Natural killer cell (primary cell): ENCODE measurements around the gene ZNF527. TPM values are rescaled to one million over a fixed set of nuclear protein-coding genes. Genes with fewer than 3 reads are reported as not detected.

Experiments used
- ATAC-seq, 3 donors: fragments of 150-1000 bp in 2 of 3; fragments of 200-7000 bp in 1 of 3; cut with Tn5 transposase; 1 replicate in 1 of 3; 2 replicates in 2 of 3; pipeline ENCODE4 v1.10.0; 2021; ENCODE audit warnings: mild to moderate bottlenecking in 2 of 3, moderate library complexity in 2 of 3
- DNase-seq, 2 donors: peaks; one replicate each; pipeline versions ENCODE4 v3.0.0 to v3.0.0-alpha.2; 2013 to 2021; ENCODE audit warnings: mixed read lengths in 1 of 2
- H3K27ac ChIP-seq: one replicate; pipeline ENCODE4 v1.5.1; 2013; ENCODE audit warnings: mild to moderate bottlenecking, low read length
- H3K27me3 ChIP-seq: one replicate; pipeline ENCODE4 v1.6.1; 2013; ENCODE audit warnings: low read length; ENCODE audit not compliant: control insufficient read depth, insufficient read depth
- H3K36me3 ChIP-seq: one replicate; pipeline ENCODE4 v1.6.1; 2013; ENCODE audit warnings: low read length; ENCODE audit not compliant: control insufficient read depth, insufficient read depth
- H3K4me1 ChIP-seq: one replicate; pipeline ENCODE4 v1.6.1; 2013; ENCODE audit warnings: low read length; ENCODE audit not compliant: control insufficient read depth, insufficient read depth
- H3K4me3 ChIP-seq: one replicate; pipeline ENCODE4 v1.5.1; 2013; ENCODE audit warnings: low read length
- H3K9me3 ChIP-seq: one replicate; pipeline ENCODE4 v1.6.1; 2013; ENCODE audit warnings: low read length; ENCODE audit not compliant: control insufficient read depth, insufficient read depth
- H3K27ac Mint-ChIP-seq, 2 donors: one replicate each; pipeline ENCODE4 v1.8.0; 2022; ENCODE audit warnings: mild to moderate bottlenecking in 2 of 2, mixed read lengths in 2 of 2, moderate library complexity in 1 of 2
- H3K27me3 Mint-ChIP-seq, 2 donors: one replicate each; pipeline ENCODE4 v1.8.0; 2022; ENCODE audit warnings: low read depth in 2 of 2, mixed read lengths in 2 of 2
- H3K36me3 Mint-ChIP-seq: one replicate; pipeline ENCODE4 v1.8.0; 2022; ENCODE audit warnings: mixed read lengths
- H3K4me1 Mint-ChIP-seq, 2 donors: one replicate each; pipeline ENCODE4 v1.8.0; 2022; ENCODE audit warnings: mixed read lengths in 2 of 2
- H3K4me3 Mint-ChIP-seq: one replicate; pipeline ENCODE4 v1.8.0; 2022; ENCODE audit warnings: mild to moderate bottlenecking, moderate library complexity, mixed read lengths
- H3K9me3 Mint-ChIP-seq, 2 donors: one replicate each; pipeline ENCODE4 v1.8.0; 2022; ENCODE audit warnings: mixed read lengths in 2 of 2
- WGBS: methylation state at CpG from one replicate; pipeline ENCODE4 v1.1.7; 2013; ENCODE audit warnings: missing lambda C conversion rate; ENCODE audit not compliant: insufficient coverage; 5-methylcytosine and 5-hydroxymethylcytosine counted together
- intact Hi-C: fragments of 100-400 bp; cut with micrococcal nuclease; formaldehyde crosslinking; loops from one replicate; pipeline ENCODE4 v1.14.2; 2022
- total RNA-seq, 4 donors: library from RNA; stranded (reverse); fragments of 120-200 nt in 1 of 4; gene quantifications; one replicate each; pipeline versions ENCODE4 v1.2.3 to v1.2.4, GENCODE V29; 2013 to 2022
- TF ChIP-seq, protein P1 (sequence below): fragments of 200-600 bp; IDR thresholded peaks from one replicate; pipeline ENCODE4 v1.8.0; 2022; ENCODE audit warnings: antibody characterized with exemption

ZNF527 gene
- total RNA-seq, 3 donors from 2014 or later (not counting 1 experiment from before 2014, with no cell fraction given): 9.9 to 14.0 (median 13.6) TPM

DNA sequence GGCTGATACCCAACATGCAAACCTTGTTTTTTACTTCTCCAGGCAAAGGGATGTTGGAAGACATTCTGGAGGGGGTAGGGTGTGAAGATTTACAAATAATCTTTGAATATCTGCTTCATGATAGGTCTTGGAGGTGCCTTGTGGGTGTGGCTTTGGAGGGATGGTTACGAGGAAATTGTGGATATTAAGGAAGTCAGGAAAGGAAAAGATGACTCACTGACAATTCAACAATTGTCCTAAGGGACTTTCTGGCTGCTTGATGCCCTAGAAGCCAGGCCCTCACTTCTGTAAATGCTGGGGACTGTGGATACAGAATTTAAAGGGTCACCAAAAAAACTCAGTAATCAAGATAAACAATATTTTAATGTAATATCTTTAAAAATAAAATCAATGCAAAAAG lies 37.4 kb upstream of the ZNF527 start:
- intact Hi-C loops: loop anchor here (5.0 kb wide), 1 partner anchor 134 kb away; the partner anchor contains the start of genes ZNF569 and ZNF570
- WGBS: 80% methylated on average over 1 of the region's 1 CpG
- peak overlapping the region in 1 of 2 donors; percentile 89 for H3K27ac Mint-ChIP-seq

DNA sequence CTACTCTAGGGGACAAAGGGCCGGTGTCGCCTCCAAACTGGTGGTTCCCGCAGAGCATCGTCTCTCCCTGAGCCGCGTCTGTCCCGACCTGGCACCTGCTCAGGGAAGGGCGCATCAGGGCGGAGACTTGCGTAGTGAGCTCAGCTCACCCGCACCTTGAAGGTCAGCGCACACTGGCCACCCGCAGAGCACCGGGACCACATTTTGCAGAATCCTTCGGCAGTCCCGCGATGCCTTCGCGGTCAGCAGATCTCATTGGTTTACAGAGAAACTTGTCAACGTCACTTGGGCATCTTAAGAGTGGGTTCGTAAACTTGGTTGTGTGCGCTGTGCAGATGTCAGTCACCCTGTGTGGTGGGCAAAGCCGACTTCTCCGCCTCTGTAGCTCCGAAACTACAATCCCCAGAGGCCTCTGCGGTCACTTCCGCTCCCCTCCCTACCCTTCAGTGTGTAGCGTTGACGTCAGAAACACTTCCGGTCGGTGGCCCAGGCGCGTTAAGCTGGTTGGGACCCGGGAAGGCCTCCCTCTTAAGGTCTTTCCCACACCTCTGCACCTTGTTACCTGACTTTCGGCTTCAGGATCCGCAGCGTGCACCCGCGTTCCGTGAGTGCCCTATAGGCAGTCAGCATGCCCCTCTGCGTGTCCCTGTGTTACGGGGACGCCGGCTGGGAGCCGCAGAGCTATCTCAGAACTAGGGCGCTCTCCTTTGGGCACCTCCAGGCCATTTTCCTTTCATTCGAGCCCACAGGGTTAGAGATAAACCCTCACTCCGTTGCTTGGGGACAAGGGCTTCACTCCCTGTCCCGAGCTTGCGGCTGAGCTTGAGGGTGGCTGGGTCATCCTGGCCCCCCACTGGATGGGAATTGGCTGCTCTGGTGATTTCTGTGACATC lies 36.5 kb upstream of the ZNF527 start:
- DNase-seq (peak; percentile 79 to 96), ATAC-seq (peak; percentile 84 to 99 (median 98))
- peak overlapping the region; percentile 83 for H3K27ac ChIP-seq
- Mint-ChIP-seq H3K4me1 (peaks cover 16 to 26% of the 10 kb centered on the region in 2 donors), H3K27me3 (no peaks in the 10 kb centered on the region), H3K4me3 (peak overlapping the region; percentile 88), H3K36me3 (no peaks in the 10 kb centered on the region), H3K9me3 (no peaks in the 10 kb centered on the region), H3K27ac (peak overlapping the region; percentile 83 to 89)
- no peaks in the 10 kb centered on the region for H3K9me3 ChIP-seq
- H3K4me1 ChIP-seq: peaks cover 20% of the 10 kb centered on the region
- intact Hi-C loops: loop anchor here (1.0 to 5.0 kb wide), 3 partner anchors 17 to 133 kb away; partner anchors contain the start of genes ZNF527, ZNF569 and ZNF570
- TF ChIP-seq, protein P1, sequence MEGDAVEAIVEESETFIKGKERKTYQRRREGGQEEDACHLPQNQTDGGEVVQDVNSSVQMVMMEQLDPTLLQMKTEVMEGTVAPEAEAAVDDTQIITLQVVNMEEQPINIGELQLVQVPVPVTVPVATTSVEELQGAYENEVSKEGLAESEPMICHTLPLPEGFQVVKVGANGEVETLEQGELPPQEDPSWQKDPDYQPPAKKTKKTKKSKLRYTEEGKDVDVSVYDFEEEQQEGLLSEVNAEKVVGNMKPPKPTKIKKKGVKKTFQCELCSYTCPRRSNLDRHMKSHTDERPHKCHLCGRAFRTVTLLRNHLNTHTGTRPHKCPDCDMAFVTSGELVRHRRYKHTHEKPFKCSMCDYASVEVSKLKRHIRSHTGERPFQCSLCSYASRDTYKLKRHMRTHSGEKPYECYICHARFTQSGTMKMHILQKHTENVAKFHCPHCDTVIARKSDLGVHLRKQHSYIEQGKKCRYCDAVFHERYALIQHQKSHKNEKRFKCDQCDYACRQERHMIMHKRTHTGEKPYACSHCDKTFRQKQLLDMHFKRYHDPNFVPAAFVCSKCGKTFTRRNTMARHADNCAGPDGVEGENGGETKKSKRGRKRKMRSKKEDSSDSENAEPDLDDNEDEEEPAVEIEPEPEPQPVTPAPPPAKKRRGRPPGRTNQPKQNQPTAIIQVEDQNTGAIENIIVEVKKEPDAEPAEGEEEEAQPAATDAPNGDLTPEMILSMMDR: no peak
- H3K36me3 ChIP-seq: peaks cover 7% of the 10 kb centered on the region
- H3K27me3 ChIP-seq: no peaks in the 10 kb centered on the region
- WGBS: 36% methylated on average over 50 of the region's 50 CpGs
- H3K4me3 ChIP-seq: peak overlapping the region; percentile 82

More for the DNA sequence above, 37.4 kb upstream of the ZNF527 start:
- Histone ChIP-seq H3K36me3 (peaks cover 15% of the 10 kb centered on the region), H3K4me1 (peaks cover 20% of the 10 kb centered on the region), H3K9me3 (no peaks in the 10 kb centered on the region), H3K27ac (no peak overlapping the region), H3K27me3 (no peaks in the 10 kb centered on the region), H3K4me3 (no peak overlapping the region)
- TF ChIP-seq, protein P1: no peak
- DNase-seq (no peak), ATAC-seq (no peak)
- Mint-ChIP-seq H3K36me3 (no peaks in the 10 kb centered on the region), H3K9me3 (no peaks in the 10 kb centered on the region), H3K4me1 (peaks cover 14 to 26% of the 10 kb centered on the region in 2 donors), H3K4me3 (no peak overlapping the region), H3K27me3 (no peaks in the 10 kb centered on the region)

DNA sequence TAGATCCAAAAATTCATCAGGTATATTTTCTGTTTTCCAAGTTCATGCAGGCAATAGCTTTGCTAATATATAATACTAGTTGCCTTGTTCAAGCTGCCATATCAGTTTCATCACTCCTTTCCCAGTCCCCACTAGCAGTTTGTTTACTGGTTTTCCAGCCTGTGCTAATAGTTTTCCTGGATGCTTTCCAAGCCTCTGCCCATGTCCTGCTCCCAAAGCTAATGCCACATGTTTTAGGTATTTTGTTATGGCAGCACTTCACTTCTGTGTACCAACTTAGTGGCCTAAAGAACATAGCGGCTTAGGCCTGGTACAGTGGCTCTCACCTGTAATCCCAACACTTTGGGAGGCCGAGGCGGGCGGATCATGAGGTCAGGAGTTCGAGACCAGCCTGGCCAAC lies 28.1 kb upstream of the ZNF527 start:
- intact Hi-C loops: no loop called here
- TF ChIP-seq, protein P1: no peak
- no peaks in the 10 kb centered on the region for H3K9me3 Mint-ChIP-seq
- H3K4me1 Mint-ChIP-seq: peaks cover 6% of the 10 kb centered on the region in 2 donors
- Histone ChIP-seq H3K36me3 (peaks cover 16% of the 10 kb centered on the region), H3K4me1 (no peaks in the 10 kb centered on the region), H3K27ac (no peak overlapping the region), H3K9me3 (no peaks in the 10 kb centered on the region), H3K27me3 (no peaks in the 10 kb centered on the region), H3K4me3 (no peak overlapping the region)
- 100% methylated on average over 1 of the region's 5 CpGs for WGBS
- H3K27ac Mint-ChIP-seq: no peak overlapping the region
- H3K4me3 Mint-ChIP-seq: no peak overlapping the region
- DNase-seq (no peak), ATAC-seq (no peak)
- peaks cover 6% of the 10 kb centered on the region for H3K36me3 Mint-ChIP-seq
- no peaks in the 10 kb centered on the region for H3K27me3 Mint-ChIP-seq
